Stimulated activated CD4-positive, alpha-beta T cell treated with anti-CD3 and anti-CD28 coated beads, Interleukin-4, amount 100 ng/mL, for 48 hours (primary cell): ENCODE results near the gene DEK.
"Not testable (repeated sequence)": the region's sequence is repeated elsewhere in the genome, so short reads cannot be mapped to it uniquely, and the experiment has no call there.

Source experiments
- DNase-seq, 2 donors: peaks; one replicate each; pipeline ENCODE4 v3.0.0-alpha.2; 2020; ENCODE audit warnings: low read depth in 2 of 2

DEK gene, protein sequence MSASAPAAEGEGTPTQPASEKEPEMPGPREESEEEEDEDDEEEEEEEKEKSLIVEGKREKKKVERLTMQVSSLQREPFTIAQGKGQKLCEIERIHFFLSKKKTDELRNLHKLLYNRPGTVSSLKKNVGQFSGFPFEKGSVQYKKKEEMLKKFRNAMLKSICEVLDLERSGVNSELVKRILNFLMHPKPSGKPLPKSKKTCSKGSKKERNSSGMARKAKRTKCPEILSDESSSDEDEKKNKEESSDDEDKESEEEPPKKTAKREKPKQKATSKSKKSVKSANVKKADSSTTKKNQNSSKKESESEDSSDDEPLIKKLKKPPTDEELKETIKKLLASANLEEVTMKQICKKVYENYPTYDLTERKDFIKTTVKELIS

DNA sequence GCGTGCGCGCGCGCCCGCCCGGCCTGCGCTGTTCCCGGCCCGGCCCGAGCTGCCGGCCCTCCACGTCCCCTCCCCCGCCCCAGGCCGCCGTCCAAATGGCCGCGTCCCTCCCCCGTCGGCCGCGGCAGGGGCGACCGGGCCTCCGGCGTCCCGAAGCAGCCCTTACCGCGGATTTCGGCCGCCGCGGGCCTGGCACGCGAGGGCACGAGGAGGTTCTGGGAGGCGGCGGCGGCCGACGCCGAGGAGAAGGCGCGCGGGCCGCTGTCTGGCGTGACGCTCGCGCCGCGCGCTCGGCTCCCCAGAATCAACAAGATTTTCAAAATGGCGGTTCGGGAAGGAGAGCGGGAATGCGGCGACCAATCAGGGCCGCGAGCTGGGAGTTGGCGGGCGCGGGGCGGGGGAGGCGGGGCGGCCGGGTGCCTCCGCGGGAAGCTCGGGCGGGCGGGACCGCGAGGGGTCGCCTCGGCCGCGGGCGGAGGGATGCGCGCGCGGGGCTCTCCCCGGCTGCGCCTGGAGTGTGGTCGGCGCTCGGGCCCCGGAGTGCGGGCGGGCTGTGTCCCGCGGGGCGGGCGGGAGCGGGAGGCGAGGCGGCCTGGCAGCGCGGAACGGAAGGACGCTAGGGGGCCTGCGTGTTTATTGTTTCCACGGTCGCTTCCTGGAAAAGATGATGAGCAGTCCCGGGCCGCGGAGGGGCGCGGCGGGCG is at the start of gene DEK:
Gene DEK, minus strand, starts transcription at position 312 of the 704 bp plus-strand sequence. CDS start 543 bp downstream, outside the sequence.
- peak; percentile 76 to 79 for DNase-seq

DNA sequence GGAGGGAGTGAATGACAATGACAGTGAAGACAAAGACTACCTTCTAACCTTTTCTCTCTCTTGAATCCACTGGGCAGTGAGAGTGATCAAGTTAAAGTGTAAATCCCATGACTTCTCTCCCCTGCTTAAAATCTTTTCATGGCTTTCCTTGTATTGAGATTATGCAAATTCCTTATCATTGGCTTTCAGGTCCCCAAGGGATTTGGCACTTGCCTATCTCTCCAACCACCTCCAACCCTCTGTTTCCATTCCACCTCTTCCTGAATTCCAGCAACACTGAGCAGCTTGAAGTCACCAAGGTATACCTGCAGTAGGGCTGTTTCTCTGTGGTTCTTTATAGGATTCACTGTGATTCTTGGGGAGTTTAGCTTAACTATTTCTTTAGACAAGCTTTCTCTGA is 48.0 kb upstream of the DEK start:
- no peak for DNase-seq

DNA sequence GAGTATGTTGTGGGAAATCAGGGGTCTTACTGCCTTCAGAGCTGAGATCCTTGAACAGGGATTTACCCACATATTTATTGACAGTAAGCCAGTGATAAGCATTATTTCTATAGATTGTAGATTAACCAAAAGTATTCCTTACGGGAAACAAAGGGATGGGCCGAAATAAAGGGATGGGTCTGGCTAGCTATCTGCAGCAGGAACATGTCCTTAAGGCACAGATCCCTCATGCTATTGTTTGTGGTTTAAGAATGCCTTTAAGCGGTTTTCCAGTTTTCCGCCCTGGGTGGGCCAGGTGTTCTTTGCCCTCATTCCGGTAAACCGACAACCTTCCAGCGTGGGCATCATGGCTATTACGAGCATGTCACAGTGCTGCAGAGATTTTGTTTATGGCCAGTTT is 45.7 kb upstream of the DEK start:
- not testable (repeated sequence) for DNase-seq

DNA sequence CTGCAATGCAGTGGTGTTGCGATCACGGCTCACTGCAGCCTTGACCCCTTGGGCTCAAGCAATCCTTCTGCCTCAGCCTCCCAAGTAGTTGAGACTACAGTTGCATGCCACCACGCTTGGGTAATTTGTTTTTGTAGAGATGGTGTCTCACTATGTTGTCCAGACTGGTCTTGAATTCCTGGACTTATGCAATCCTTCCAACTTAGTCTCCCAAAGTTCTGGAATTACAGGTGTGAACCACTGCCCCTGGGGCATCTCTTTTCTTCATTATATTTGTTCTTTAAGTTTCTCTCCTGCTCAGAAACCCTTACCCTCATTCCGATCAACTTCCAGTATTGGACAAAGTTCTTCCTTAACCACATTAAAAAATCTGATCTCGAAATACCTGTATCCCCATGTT is 44.7 kb upstream of the DEK start:
- no peak for DNase-seq

DNA sequence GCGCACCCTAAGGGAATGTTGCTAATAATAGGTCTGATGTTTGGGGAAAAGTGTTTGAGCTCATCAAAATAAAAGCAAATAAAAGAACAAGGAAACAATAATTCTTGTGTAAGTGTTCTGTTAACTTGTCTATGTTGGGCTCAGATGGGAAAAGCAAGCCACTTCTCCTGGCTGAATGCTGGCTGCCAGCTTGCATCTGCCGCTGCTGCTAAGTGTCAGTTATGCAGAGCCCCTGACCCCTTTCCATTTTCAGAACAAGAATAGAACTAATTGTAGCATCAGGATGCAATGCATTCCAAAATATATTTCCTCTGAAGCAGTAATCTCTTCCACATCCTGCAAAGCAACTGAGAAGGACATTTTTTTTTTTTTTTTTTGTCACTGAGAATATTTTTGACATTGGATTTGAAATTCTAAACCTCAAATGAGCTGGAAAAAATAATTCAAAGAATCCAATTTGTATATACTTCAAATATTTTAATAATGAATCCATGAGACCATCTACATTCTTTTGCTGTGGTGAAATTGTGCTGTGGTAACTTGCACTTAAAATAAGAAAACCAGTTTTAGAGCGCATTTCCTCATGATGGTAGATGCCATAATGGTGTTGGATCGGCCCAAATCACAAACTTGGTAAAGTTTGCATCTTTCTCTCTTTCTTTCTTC is 43.9 kb upstream of the DEK start:
- DNase-seq, result no peak

DNA sequence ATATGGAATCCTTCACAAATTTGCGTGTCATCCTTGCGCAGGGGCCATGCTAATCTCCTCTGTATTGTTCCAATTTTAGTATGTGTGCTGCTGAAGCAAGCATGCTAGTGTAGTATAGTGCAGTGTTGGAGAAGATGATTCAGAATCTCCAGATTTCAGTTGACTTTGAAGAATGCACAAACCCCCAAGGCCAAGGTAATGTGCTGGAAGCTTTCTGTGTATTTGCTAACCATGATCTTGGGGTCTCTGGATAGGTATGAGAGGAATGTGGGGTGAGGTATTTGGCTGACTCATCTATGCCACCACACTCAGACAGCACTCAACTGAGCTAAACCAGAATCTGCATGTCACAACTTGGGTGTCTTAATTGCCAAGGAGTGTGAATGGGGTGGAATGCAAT is 42.6 kb upstream of the DEK start:
- no peak for DNase-seq

DNA sequence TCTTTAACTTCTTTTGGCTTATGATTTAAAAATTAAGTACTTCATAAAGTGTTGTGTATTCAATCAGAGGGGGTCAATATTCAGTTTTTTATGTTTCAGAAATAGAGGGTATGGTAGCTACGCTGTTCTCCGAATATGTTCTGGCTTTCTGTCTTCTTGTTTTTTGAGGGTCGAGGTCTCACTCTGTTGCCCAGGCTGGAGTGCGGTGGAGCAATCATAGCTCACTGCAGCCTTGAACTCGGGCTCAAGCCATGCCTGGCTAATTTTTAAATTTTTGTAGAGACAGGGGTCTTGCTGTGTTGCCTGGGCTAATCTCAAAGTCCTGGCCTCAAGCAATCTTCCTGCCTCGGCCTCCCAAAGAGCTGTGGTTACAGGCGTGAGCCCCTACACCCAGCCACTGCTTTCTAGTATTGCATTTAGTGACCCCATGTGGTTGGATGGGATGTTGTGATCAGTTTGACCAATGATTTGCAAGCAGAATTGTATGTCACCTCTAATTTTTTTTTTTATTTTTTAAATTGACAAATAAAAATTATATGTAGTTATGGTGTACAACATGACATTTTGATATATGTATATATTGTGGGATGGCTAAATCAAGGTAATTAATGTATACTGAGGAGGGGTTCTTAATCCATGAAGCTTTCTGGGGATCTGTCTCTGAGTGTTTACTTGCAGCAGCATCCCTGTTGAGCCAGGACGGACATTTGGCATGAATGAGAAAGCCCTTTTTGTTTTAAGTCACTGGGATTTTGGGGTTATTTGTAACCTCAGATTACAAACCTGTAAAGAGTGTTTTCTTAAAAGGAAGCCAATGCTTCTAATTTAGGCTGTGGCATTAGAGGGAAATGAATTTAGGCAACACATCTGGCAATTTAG is 38.5 kb upstream of the DEK start:
- no peak for DNase-seq

DNA sequence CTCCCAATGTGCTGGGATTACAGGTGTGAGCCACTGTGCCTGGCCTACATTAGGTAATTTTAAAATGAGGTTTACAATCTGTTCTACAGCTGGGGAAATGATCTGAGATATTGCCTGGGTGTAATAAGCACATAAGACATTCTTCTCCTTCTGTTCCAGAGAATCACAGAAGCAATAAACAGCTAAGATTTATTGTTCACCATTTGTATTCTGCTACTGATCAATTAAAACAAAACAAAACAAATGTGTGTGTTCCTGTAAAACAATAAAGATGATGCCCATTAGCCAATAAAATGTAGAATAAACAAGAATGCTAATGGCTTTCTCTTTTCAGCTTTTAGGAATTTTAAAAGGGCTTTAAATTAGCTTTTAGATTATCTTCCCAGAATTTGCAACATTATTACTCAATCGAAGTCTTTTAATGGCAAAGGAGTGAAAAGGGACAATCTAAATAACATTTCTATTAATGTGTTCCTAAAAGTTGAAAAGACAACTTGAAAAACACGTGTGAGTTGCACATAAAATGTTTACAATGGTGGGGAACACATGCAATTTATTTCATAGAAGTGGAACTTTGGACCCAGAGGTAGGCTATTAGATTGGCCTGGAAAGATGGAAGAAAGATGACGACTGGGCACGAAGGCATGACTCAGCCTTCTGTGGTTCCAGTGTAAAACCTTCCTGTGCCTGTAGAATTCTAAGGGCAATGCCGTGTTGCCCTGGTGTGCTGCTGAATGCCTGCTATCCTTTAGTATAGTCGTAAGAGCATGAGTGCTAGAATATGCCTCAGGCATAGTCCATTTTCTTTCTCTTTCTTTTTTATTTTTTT is 29.0 kb upstream of the DEK start:
- no peak for DNase-seq

DNA sequence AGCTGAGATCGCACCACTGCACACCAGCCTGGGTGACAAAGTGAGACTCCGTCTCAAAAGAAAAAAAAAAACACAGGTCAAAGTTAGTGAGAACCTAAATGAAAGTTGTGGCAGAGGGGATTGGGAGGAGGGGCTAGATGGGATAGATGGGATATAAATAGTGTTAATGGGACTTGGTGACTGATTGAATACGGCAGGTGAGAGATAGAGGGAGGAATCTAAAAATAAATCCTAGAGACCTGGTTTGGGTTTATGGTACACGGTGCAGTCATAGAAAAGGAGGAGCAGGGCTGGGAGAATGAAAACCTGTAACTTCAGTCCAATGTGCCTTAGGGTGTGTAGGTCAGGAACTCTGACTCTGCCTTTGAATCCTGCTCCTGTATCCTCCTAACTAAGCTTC is 25.0 kb upstream of the DEK start:
- DNase-seq, result no peak

DNA sequence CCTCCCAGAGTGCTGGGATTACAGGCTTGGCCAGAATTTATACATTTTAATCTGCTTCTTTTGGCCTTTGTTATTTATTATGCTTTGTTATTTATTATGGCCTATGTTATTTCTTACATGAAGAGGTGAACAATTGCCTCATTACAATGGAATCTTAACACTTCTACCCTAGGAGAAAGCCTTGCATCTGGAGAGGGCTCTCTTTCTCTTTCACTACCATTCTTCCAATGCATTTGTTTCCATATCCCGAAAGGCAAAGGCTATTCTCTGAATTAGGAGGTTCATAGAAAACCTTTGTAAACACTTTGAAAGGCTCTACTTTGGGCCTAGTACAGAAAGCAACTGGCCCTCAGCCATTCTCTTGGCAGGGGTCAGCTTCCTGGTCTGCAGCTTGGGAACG is 19.9 kb upstream of the DEK start:
- no peak for DNase-seq

DNA sequence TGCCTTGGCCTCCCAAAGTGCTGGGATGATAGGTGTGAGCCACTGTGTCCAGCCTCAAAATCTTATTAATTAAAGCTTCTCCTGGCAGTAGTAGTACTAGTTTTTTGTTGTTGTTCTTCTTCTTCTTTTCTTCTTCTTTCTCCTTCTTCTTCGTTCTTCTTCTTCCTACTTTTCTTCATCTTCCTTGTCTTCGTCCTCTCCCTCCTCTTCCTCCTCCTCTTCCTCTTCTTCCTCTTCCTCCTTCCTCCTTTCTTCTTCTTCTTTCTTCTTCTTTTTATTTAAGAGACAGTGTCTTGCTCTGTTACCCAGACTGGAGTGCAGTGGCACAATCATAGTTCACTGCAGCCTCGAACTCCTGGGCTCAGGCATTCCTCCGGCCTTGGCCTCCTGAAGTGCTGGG is 17.2 kb upstream of the DEK start:
- no peak for DNase-seq

DNA sequence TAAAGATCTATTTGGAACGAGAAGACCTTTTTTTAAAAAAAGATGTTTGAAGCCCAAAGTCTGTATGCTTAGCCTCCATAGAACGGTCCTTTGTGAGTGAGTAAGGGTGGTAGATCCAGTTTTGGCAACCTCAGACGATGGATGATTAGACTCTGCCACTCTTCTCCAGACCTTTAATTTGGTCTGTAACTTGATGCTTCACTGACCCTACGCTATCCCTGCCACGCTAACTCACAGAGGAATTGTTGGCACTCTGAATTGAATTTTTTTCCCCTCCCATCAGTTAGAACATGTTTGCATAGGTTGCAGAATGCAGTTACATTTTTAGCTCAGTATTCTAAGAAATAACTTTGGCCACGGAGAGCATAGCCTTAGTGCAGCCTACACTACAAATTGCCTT is 15.8 kb upstream of the DEK start:
- no peak for DNase-seq

DNA sequence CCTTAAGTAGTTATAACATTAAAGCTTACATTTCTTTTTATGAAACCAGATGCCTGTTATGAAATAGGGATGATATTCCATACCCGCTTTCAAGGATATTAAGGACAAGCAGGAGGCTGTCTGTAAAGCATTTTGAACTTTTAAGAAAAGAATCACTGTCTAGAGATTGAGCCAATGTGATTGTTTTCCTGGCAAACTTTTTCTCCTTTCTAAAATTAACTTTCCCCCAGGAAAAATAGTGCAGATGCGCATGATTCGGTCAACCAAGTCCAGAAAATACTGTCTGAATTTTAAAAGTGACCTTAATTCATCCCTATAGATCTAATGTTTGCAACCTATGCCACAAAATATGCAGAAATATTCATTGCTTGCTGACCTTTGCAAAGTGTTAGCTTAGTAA is 15.1 kb upstream of the DEK start:
- no peak for DNase-seq

DNA sequence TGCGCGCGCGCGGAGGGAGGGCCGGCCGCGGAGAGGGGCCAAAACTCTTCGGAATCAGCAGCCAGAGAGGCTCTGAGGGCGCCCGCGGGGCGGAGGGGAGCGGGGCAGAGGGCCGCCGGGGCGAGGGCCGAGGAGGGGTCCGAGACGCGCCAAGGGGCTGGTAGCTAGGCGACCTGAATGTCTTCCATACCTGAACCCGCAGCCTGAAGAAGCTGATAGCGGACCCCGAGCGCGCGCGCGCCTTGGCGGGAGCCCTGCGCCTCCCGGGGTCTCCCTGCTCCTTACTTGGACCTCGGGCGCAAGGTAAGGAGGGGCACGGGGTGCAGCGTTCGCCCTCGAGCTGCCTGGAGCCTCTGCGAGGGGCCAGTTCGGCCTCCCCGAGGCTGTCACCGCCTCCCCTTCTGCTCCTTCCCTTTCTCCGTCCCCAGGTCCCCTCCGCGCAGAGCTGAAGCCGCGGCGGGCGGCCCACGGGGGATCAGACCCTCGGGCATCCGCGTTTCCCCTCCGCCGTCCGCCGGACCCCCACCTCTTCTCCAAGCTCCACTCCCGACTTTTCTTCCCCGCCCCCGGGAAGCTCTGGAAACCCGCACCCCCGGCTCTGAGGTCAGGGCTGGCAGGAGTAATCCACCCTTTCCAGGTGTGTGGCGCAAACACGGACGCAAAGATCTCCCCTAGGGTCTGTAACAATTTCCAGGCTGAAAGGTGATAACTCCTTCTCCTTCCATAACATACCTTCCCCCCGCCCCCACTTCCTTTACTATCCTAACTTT is 13.1 kb upstream of the DEK start:
- no peak for DNase-seq

DNA sequence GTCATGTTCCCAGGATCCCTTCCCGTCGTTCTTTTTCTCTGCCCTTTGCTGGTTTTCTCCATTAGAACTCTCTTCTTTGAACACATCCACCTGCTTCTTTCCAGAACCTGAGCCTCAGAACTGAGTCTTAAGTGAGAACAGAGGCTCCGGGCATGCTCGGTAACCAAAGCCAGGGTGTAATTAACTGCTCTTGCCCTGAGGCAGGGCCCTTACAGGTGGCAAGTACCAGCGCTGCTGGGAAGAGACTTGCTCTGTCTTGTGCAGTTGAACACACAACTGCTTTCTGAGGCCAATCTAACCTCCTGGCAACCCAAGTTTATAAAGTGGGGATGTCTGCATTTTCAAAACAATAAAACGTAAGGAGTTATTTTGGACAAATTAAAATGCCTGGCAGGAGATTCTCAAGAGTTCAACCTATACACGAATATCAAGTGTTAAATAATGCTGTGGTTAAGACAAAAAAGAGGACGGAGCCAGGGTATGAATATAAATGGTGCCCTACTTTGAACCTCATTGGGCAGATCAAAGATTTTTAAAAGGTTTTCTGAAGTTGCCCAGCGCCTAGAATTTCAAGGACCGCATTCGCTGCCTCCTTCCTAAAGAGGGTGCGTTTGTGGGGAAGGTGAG is 12.4 kb upstream of the DEK start:
- DNase-seq, result no peak

DNA sequence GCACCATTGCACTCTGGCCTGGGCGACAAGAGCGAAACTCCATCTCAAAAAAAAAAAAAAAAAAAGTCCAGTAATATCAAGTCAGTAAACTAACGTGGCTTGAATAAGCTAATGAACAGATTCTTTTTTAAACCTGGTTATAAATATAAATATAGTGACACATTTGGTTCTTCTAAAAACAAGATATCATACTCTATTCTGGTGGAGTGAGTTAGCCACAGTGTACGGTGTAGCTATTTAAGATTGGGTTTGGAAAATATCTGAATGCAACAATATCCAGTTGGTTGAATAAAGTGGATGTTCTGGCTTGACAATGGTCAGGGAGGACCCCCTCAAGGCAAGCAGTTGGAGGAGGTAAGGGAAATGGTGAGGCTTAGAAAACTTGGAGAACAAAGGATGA is 5.9 kb upstream of the DEK start:
- DNase-seq, result no peak

DNA sequence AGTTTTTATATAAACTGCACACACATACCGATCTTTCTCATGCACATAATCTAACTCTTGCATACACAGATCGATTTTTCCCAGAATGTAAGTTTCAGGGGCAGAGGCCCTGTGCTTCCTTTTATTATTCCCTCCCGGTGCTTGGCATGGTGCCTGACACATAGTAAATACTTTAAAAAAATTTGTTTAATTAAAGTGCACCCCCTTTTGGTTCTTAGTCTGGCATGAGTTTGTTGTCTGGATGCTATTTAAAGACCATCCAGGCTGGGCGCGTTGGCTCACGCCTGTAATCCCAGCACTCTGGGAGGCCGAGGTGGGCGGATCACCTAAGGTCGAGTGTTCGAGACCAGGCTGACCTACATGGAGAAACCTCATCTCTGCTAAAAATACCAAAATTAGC is 5.4 kb upstream of the DEK start:
- no peak for DNase-seq

DNA sequence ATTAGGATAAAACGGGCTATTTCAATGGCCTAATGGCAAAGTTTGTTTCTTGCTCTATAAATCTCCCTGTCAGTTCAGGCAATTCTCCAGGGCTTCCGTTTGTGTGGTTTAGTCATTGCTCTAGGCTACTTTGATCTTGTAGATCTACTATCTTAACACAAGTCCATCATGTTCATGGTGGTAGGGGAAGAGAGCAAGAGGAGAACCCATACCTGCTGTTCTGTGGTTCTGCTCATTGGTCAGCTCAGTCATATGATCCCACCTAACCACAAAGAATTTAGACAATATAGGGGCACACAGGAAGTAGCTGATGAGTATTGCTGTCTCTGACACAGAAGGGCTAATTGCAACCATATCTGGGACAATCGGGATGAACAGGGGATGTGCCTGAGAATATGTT is 4.9 kb upstream of the DEK start:
- no peak for DNase-seq

DNA sequence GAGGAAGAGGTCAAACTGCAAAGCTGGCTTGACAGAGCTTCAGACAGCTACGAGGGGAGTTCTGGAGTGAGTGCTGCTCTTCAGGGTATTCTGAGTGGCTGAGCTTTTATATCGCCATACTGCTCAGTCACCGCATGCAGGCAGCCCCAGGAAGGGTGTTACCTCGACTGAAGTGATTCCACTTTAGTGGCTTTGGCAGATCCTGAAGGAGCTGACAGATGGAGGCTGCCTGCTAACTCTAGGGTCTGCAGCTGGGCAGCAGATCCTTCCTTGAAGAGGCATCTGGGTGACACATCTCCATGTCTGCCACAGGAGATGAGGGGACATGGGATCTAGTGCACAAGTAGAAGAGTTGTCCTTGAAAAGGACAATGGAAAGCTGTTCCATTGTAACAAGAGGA is 3.7 kb upstream of the DEK start:
- DNase-seq, result no peak

DNA sequence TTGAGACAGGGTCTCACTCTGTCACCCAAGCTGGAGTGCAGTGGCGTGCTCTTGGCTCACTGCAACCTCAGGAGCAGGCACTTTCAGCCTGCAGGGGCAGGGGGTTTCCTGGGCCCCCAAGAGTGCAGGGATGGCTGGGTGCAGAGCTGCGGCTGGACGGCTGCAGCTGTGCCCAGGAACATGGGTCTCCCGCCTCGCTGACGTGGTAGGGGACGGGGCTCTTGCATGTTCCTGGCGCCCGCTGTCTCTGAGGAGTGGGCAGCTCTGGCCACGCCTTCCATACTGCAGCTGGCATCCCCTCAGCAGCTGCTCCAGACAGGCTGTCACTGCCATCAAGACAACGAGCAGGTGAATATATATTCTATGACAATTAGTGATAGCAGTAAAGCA is 2.2 kb upstream of the DEK start:
- no peak for DNase-seq
